ENCODE measurements around the gene GREM1. TPM values are rescaled to one million over a fixed set of nuclear protein-coding genes. Genes with fewer than 3 reads are reported as not detected.

Gene GREM1
- total RNA-seq, 6 donors from 2014 or later, result under 0.01 to 3.9 (median 0.97) TPM; not detected in 2

DNA sequence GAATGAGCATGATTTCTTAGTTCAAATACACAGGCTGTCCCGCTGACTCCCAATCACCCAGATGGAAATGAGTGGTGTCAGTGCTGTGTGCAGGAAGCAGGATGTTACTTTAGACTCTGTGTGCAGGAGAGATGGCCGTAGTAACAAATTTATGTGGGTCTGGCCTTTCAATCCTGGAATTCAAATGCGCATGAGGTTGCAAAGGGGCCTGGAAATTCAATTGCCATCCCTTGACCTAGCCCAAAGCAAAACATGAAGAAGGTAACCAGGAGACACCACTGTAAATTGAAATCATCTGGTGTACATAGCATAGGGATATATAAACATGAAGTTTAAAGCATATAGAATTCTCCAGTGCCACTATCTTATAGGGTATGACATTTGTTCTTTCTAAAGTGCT, 33.2 kb downstream of the GREM1 start:
- no peaks in the 10 kb centered on the region for H3K9me3 ChIP-seq
- no peak overlapping the region for H3K4me3 ChIP-seq
- no peaks in the 10 kb centered on the region for H3K27me3 ChIP-seq
- TF ChIP-seq POLR2AphosphoS5 (IDR thresholded peaks at IDR 0.05), result no peak
- no peak for TF ChIP-seq EP300 (IDR thresholded peaks at IDR 0.05)
- TF ChIP-seq, protein P1, sequence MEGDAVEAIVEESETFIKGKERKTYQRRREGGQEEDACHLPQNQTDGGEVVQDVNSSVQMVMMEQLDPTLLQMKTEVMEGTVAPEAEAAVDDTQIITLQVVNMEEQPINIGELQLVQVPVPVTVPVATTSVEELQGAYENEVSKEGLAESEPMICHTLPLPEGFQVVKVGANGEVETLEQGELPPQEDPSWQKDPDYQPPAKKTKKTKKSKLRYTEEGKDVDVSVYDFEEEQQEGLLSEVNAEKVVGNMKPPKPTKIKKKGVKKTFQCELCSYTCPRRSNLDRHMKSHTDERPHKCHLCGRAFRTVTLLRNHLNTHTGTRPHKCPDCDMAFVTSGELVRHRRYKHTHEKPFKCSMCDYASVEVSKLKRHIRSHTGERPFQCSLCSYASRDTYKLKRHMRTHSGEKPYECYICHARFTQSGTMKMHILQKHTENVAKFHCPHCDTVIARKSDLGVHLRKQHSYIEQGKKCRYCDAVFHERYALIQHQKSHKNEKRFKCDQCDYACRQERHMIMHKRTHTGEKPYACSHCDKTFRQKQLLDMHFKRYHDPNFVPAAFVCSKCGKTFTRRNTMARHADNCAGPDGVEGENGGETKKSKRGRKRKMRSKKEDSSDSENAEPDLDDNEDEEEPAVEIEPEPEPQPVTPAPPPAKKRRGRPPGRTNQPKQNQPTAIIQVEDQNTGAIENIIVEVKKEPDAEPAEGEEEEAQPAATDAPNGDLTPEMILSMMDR (IDR thresholded peaks at IDR 0.05), result no peak
- no peak for TF ChIP-seq POLR2A (IDR thresholded peaks at IDR 0.05)
- no peaks in the 10 kb centered on the region for H3K4me1 ChIP-seq
- ATAC-seq (ENCODE audit: low FRiP score in 2 of 2) (no peak), DNase-seq (no peak)
- H3K36me3 ChIP-seq, result no peaks in the 10 kb centered on the region
- H3K27ac ChIP-seq, result no peak overlapping the region
- WGBS, 2 donors, result 57 to 69% methylated on average over 3 of the region's 3 CpGs

DNA sequence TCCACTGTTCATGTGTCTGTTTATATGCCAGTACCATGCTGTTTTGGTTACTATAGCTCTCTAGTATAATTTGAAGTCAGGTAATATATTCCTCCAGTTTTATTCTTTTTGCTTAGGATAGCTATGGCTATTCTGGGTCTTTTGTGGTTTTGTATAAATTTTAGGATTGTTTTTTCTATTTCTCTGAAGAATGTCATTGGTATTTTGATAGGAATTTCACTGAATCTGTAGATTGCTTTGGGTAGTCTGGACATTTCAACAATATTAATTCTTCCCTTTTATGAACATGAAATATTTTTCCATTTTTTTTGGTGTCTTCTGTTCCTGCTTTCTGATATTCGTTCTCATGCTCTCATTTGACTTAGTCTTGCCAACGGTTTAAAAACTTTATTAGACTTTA, 39.6 kb downstream of the GREM1 start:
- Histone ChIP-seq H3K27ac (no peak overlapping the region), H3K9me3 (no peaks in the 10 kb centered on the region), H3K36me3 (no peaks in the 10 kb centered on the region), H3K4me1 (no peaks in the 10 kb centered on the region), H3K4me3 (no peak overlapping the region), H3K27me3 (no peaks in the 10 kb centered on the region)
- no peak for DNase-seq
- 82 to 85% methylated on average over 2 of the region's 2 CpGs for WGBS, 2 donors
- ATAC-seq (ENCODE audit: low FRiP score in 2 of 2), result no peak
- TF ChIP-seq POLR2A (IDR thresholded peaks at IDR 0.05) (no peak), POLR2AphosphoS5 (IDR thresholded peaks at IDR 0.05) (no peak), EP300 (IDR thresholded peaks at IDR 0.05) (no peak)
- TF ChIP-seq, protein P1 (IDR thresholded peaks at IDR 0.05), result no peak

DNA sequence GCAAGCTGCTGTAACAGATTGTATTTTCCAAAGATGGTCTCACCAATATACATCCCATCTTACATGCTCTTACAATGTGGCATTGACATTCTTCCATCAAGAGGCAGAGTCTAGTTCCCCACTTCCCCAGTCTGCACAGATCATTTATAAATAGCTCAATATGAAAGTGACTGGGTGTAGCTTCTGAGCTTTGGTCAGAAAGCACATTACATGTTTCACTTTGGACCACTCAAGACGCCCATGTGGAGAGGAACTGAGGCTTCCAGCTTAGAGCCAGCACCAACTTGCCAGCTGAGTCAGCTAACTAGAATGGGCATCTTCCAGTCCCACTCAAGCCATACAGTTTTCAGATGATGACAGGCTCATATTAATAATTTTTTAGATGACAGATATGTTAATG, 45.5 kb downstream of the GREM1 start:
- TF ChIP-seq, protein P1 (IDR thresholded peaks at IDR 0.05), result no peak
- no peak for TF ChIP-seq POLR2AphosphoS5 (IDR thresholded peaks at IDR 0.05)
- no peak for TF ChIP-seq POLR2A (IDR thresholded peaks at IDR 0.05)
- TF ChIP-seq EP300 (IDR thresholded peaks at IDR 0.05), result no peak
- WGBS, 2 donors, result 87 to 88% methylated on average over 1 of the region's 1 CpG
- Histone ChIP-seq H3K9me3 (no peaks in the 10 kb centered on the region), H3K4me1 (no peaks in the 10 kb centered on the region), H3K27ac (no peak overlapping the region), H3K36me3 (no peaks in the 10 kb centered on the region), H3K4me3 (no peak overlapping the region), H3K27me3 (no peaks in the 10 kb centered on the region)
- ATAC-seq (ENCODE audit: low FRiP score in 2 of 2) (no peak), DNase-seq (no peak)

DNA sequence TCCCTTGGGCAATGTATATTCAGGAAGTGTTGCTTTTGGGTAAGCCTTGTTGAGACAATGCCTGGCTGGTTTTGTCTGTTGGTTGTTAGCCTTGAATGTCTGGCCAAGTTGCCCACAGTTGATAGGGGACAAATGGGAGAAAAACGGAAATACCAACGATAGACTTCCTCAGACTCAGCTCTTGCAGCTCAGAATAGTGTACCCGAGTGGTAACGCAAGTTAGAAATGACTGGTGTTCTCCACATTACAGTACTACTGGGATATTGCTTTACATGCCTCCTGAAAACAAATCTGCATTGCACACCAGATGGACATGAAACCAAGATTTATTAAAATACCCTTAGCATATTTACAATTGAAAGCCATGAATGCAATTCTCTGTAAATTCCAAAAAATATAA, 47.4 kb downstream of the GREM1 start:
- WGBS, 2 donors, result 60% methylated on average over 4 of the region's 4 CpGs
- Histone ChIP-seq H3K36me3 (no peaks in the 10 kb centered on the region), H3K27ac (no peak overlapping the region), H3K4me1 (no peaks in the 10 kb centered on the region), H3K27me3 (no peaks in the 10 kb centered on the region), H3K4me3 (no peak overlapping the region), H3K9me3 (no peaks in the 10 kb centered on the region)
- ATAC-seq (ENCODE audit: low FRiP score in 2 of 2), result no peak
- DNase-seq, result no peak
- TF ChIP-seq POLR2AphosphoS5 (IDR thresholded peaks at IDR 0.05) (no peak), POLR2A (IDR thresholded peaks at IDR 0.05) (no peak), EP300 (IDR thresholded peaks at IDR 0.05) (no peak)
- TF ChIP-seq, protein P1 (IDR thresholded peaks at IDR 0.05), result no peak

DNA sequence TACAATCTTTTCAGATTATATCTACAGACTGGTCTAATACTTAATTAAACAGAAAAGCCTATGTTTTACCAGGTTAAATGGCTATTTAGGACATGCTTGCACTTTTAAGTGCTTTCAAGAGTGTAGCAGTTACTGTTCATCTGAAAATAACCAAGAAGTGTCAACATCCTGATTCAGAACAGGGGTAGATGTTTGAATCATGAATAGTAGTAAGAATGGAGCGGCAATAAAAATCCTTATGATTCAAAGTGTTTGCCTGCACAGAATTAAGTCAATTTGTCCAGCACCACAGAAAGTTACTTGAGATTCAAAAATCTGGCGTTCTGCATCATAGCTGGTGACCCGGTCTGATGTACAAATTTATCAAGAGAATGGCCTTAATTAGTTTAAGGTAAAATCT, 48.3 kb downstream of the GREM1 start:
- DNase-seq (no peak), ATAC-seq (ENCODE audit: low FRiP score in 2 of 2) (no peak)
- no peak overlapping the region for H3K4me3 ChIP-seq
- no peaks in the 10 kb centered on the region for H3K4me1 ChIP-seq
- no peaks in the 10 kb centered on the region for H3K9me3 ChIP-seq
- 53 to 91% methylated on average over 3 of the region's 3 CpGs for WGBS, 2 donors
- no peaks in the 10 kb centered on the region for H3K36me3 ChIP-seq
- H3K27me3 ChIP-seq, result no peaks in the 10 kb centered on the region
- H3K27ac ChIP-seq, result no peak overlapping the region
- TF ChIP-seq EP300 (IDR thresholded peaks at IDR 0.05) (no peak), POLR2A (IDR thresholded peaks at IDR 0.05) (no peak)

All from upper lobe of left lung (tissue), 6 donors.